ENCODE data around the gene WWOX.

DNA sequence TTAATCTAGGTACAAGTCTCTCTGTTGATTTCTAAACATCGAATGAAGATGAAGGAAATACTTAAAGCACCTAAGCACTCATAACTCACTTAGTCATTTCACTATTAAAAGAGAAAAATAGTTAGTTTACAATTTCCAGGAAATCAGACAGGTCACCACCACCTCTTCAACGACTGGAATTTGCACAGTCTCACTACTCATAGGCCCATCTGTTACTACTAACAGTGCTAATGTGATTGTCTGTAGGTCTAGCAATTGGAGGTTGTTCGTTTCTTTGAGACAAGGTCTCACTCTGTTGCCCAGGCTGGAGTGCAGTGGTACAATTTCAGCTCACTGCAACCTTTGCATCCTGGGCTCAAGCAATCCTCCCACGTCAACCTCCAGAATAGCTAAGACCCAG is 1056.5 kb downstream of the WWOX start:
- TF ChIP-seq YY1 (IDR thresholded peaks at IDR 0.05; ENCODE audit: insufficient read depth, insufficient read length) (no peak), ZNF274 (IDR thresholded peaks at IDR 0.05; ENCODE audit: low read depth, low read length) (no peak), SUZ12 (IDR thresholded peaks at IDR 0.05; ENCODE audit: extremely low read depth, insufficient read depth, insufficient read length) (no peak)

All from NT2/D1 (cell line).